SJCRH30 (cell line): ENCODE data around the gene GTF3C6. TPM values are rescaled to one million over a fixed set of nuclear protein-coding genes. Genes with fewer than 3 reads are reported as not detected.
"Not testable (repeated sequence)": the region's sequence is repeated elsewhere in the genome, so short reads cannot be mapped to it uniquely, and the experiment has no call there.

Experiments
- DNase-seq, 2 experiments: peaks; one replicate each; pipeline ENCODE4 v3.0.0-alpha.2; 2015 to 2020
- H3K27ac ChIP-seq: fragments of 250-450 bp; sonication (Bioruptor Pico); 2 replicates; pipeline ENCODE4 v1.5.1; 2020; ENCODE audit warnings: mild to moderate bottlenecking, moderate library complexity
- H3K27me3 ChIP-seq: fragments of 250-450 bp; sonication (Bioruptor Pico); 2 replicates; pipeline ENCODE4 v1.5.1; 2020; ENCODE audit warnings: mild to moderate bottlenecking, moderate library complexity
- H3K36me3 ChIP-seq: fragments of 250-450 bp; sonication (Bioruptor Pico); 2 replicates; pipeline ENCODE4 v1.5.1; 2020; ENCODE audit warnings: mild to moderate bottlenecking, moderate library complexity
- H3K4me1 ChIP-seq: fragments of 250-450 bp; sonication (Bioruptor Pico); 2 replicates; pipeline ENCODE4 v1.5.1; 2020; ENCODE audit warnings: mild to moderate bottlenecking, moderate library complexity
- H3K4me3 ChIP-seq: fragments of 250-450 bp; sonication (Bioruptor Pico); 2 replicates; pipeline ENCODE4 v1.5.1; 2020; ENCODE audit warnings: mild to moderate bottlenecking, moderate library complexity
- H3K9me3 ChIP-seq: fragments of 250-450 bp; sonication (Bioruptor Pico); replicated peaks from 2 replicates; pipeline ENCODE4 v1.5.1; 2020; ENCODE audit warnings: mild to moderate bottlenecking, moderate library complexity
- total RNA-seq: library from RNA; depleted of rRNA; stranded (reverse); fragments of >200 nt; shearing (Covaris generic); gene quantifications from 2 replicates; pipeline ENCODE4 v1.2.3, GENCODE V29; 2014

Gene GTF3C6
- total RNA-seq, 1 experiment from 2014 or later: 119 TPM

DNA sequence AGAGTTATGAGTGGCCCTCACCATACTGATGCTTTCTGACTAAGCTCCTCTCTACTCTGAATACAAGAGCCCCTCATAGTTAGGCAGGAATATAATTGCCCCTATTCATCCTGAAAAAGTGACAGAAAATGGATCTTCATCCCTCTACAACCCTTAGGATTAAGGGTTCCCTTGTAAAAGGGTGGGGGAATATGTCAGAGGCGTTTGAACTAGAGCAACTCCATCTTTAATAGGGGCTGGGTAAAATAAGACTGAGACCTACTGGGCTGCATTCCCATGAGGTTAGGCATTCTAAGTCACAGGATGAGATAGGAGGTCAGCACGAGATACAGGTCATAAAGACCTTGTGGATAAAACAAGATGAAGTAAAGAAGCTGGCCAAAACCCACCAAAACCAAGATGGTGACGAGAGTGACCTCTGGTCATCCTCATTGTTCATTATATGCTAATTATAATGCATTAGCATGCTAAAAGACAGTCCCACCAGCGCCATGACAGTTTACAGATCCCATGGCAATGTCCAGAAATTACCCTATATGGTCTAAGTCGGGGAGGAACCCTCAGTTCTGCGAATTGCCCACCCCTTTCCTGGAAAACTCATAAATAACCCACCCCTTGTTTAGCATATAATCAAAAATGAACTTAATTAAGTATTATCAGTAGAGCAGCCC lies 4.7 kb upstream of the GTF3C6 start:
- Histone ChIP-seq H3K4me1 (0 out of 2 replicates have a peak, but pooled peaks cover 2% of the 10 kb centered on the region), H3K4me3 (no peak overlapping the region), H3K27ac (no peak overlapping the region), H3K9me3 (no peaks in the 10 kb centered on the region), H3K27me3 (no peaks in the 10 kb centered on the region), H3K36me3 (no peaks in the 10 kb centered on the region)
- no peak for DNase-seq

DNA sequence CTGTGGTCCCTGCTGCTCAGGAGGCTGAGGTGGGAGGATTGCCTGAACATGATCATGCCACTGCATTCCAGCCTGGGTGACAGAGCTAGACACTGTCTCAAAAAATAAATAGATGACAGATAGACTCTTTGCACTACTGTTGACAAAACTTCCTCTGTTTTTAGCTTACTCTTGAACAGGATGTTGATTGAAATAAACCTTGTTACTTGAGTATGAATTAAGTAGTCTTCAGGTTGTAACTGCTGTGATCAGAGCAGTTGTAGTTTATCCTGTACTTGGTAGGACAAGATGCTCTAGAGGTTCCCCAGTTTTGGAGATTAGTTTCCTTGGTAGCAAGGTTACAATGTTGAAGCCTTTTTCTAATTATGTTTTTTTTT lies 1.5 kb downstream of the GTF3C6 start:
- Histone ChIP-seq H3K27me3 (no peaks in the 10 kb centered on the region), H3K4me1 (0 out of 2 replicates have a peak, but pooled peaks cover 2% of the 10 kb centered on the region), H3K4me3 (no peak overlapping the region), H3K36me3 (peaks cover 32% of the 10 kb centered on the region), H3K27ac (no peak overlapping the region), H3K9me3 (no peaks in the 10 kb centered on the region)
- no peak for DNase-seq

DNA sequence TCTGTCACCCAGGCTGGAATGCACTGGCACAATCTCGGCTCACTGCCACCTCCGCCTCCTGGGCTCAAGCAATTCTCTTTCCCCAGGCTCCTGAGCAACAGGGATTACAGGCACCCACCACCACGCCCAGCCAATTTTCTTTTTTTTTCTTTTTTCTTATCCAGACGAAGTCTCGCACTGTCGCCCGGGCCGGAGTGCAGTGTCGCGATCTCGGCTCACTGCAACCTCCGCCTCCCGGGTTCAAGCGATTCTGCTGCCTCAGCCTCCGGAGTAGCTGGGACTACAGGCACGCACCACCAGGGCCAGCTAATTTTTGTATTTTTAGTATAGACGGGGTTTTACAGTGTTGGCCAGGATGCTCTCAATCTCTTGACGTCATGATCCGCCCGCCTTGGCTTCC lies 4.1 kb downstream of the GTF3C6 start:
- not testable (repeated sequence) for H3K9me3 ChIP-seq

DNA sequence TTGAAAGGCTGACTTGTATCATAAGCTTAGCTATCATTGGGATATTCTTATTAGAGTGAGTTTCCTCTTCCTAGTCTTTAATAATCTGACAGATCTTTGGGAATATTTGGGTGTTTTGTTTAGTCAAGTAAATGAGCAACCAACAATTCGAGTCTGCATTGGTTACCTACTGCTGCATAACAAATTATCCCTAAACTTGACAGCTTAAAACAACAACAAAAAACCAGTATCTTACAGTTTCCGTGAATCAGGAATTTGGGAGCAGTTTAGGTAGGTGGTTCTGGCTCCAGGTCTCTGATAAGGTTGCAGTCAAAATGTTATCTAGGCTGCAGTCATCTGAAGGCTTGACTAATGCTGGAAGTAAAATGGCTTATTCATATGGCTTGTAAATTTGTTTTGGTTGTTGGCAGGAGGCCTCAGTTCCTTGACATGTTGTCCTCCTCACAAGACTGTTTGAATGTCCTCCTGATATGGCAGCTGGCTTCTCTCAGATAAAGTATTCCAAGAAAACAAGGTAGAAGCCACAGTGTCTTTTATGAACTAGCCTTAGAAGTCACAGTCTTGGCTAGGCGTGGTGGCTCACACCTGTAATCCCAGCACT lies 7.2 kb downstream of the GTF3C6 start:
- Histone ChIP-seq H3K4me3 (no peak overlapping the region), H3K27ac (no peak overlapping the region), H3K4me1 (no peaks in the 10 kb centered on the region), H3K9me3 (no peaks in the 10 kb centered on the region), H3K36me3 (peaks cover 50% of the 10 kb centered on the region), H3K27me3 (no peaks in the 10 kb centered on the region)
- no peak for DNase-seq

More for the DNA sequence above, 4.1 kb downstream of the GTF3C6 start:
- not testable (repeated sequence) for H3K27me3 ChIP-seq, H3K27ac ChIP-seq, DNase-seq, H3K4me1 ChIP-seq, H3K4me3 ChIP-seq
- peaks cover 52% of the 10 kb centered on the region for H3K36me3 ChIP-seq

DNA sequence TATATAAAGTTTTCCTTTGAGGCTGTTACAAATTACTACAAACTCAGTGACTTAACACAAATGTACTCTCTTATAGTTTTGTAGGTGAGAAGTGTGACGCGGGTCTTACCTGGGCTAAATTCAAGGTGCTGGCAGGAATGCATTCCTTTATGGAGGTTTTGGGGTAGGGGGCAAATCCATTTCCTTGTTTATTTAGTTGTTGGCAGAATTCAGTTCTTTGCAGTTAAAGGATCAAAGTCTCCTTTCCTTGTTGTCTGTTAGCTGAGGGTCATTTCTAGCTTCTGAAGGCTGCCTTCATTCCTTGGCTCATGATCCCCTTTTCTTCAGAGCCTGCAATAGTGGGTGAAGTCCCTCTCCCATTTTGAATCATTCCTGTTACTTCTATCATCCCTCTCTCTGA lies 10.2 kb downstream of the GTF3C6 start:
- peaks cover 30% of the 10 kb centered on the region for H3K36me3 ChIP-seq
- DNase-seq, H3K27ac ChIP-seq, H3K4me3 ChIP-seq, H3K4me1 ChIP-seq, H3K27me3 ChIP-seq, H3K9me3 ChIP-seq: not testable (repeated sequence)

GRCh38 chr6:110971468-110971867 lies 13.0 kb downstream of the GTF3C6 start:
- H3K27ac ChIP-seq: no peak overlapping the region
- H3K27me3 ChIP-seq: no peaks in the 10 kb centered on the region
- H3K9me3 ChIP-seq: no peaks in the 10 kb centered on the region
- no peak overlapping the region for H3K4me3 ChIP-seq
- no peak for DNase-seq
- H3K36me3 ChIP-seq: peaks cover 13% of the 10 kb centered on the region
- no peaks in the 10 kb centered on the region for H3K4me1 ChIP-seq

DNA sequence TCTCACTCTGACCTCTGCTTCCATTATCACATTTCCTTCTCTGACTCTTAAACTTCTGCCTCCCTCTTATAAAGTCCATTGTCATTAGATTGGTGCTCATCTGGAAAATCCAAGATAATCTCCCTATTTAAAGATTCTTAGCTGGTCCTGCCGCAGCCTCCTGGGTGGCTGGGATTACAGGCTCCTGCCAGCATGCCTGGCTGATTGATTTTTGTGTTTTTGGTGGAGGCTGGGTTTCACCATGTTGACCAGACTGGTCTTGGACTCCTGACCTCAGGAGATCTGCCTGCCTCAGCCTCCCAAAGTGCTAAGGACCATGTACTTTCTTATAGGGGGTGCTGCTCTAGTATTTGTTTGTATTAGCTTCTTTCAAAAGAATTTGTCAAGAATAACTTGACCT lies 18.1 kb downstream of the GTF3C6 start:
- Histone ChIP-seq H3K4me3 (no peak overlapping the region), H3K4me1 (no peaks in the 10 kb centered on the region), H3K36me3 (peaks cover 3% of the 10 kb centered on the region; the same call in 1 of the 2 replicates), H3K27me3 (no peaks in the 10 kb centered on the region), H3K27ac (no peak overlapping the region), H3K9me3 (no peaks in the 10 kb centered on the region)
- no peak for DNase-seq

GRCh38 chr6:110979565-110980101 lies 21.1 kb downstream of the GTF3C6 start:
- Histone ChIP-seq H3K27ac (no peak overlapping the region), H3K27me3 (no peaks in the 10 kb centered on the region), H3K4me3 (no peak overlapping the region), H3K4me1 (no peaks in the 10 kb centered on the region), H3K36me3 (peaks cover 3% of the 10 kb centered on the region; the same call in 1 of the 2 replicates), H3K9me3 (no peaks in the 10 kb centered on the region)
- DNase-seq: no peak

GRCh38 chr6:110980227-110980626 lies 21.7 kb downstream of the GTF3C6 start:
- H3K4me3 ChIP-seq: no peak overlapping the region
- H3K27me3 ChIP-seq: no peaks in the 10 kb centered on the region
- DNase-seq: no peak
- H3K9me3 ChIP-seq: no peaks in the 10 kb centered on the region
- H3K36me3 ChIP-seq: peaks cover 8% of the 10 kb centered on the region
- H3K4me1 ChIP-seq: no peaks in the 10 kb centered on the region
- no peak overlapping the region for H3K27ac ChIP-seq

GRCh38 chr6:110980648-110981047 lies 22.1 kb downstream of the GTF3C6 start:
- Histone ChIP-seq H3K4me3 (no peak overlapping the region), H3K27me3 (no peaks in the 10 kb centered on the region), H3K36me3 (peaks cover 10% of the 10 kb centered on the region), H3K4me1 (no peaks in the 10 kb centered on the region), H3K9me3 (no peaks in the 10 kb centered on the region), H3K27ac (no peak overlapping the region)
- DNase-seq: no peak

DNA sequence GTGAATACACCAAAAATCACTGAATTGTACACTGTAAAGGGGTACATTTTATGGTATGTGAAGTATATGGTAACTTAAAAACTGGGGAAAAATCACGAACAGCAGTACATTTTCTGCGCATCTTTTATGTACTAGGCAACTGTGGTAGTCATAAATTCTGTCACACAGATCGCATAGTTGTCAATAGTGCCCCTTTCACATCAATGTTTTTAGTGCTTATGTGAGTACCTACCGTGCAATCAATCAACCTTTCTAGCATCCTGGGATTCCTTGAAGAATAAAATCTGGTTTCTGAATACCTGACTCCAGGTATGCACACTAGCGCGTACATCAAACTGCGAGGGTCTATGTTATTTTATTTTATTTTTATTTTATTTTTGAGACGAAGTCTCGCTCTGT lies 22.7 kb downstream of the GTF3C6 start:
- Histone ChIP-seq H3K27me3 (no peaks in the 10 kb centered on the region), H3K4me3 (peak overlapping the region; percentile 89), H3K4me1 (no peaks in the 10 kb centered on the region), H3K9me3 (no peaks in the 10 kb centered on the region), H3K36me3 (peaks cover 15% of the 10 kb centered on the region), H3K27ac (peak overlapping the region; percentile 64)
- no peak for DNase-seq

DNA sequence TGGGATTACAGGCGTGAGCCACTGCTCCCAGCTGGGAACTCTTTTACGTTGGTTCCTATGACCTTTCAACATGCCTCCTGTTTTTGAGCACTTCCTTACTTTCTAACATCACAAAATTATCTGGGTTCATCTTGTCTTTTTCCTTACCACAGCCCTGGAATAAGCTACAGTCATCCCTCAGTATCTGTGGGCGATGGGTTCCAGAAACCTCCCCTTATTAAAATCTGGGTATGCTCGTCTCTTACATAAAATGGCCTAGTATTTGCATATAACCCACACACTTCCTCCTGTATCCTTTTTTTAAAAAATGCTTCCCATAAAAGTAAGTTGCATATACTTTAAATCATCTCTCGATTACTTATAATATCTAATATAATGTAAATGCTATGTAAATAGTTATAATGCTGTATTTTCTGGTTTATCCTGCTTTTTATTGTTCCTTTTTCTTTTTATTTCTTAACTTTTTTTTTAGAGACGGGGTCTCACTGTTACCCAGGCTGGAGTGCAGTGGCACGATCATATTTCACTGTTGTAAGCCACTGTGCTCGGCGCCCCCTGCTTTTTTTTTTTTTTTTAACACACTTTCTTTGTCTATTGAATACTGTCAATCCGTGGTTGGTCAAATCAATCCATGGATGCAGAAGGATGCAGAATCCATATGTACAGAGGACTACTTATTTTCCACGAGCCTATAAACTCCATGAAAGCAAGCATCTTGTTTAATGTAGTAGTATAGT lies 32.5 kb downstream of the GTF3C6 start:
- Histone ChIP-seq H3K4me1 (no peaks in the 10 kb centered on the region), H3K4me3 (no peak overlapping the region), H3K27me3 (no peaks in the 10 kb centered on the region), H3K36me3 (peaks cover 65% of the 10 kb centered on the region), H3K27ac (no peak overlapping the region), H3K9me3 (no peaks in the 10 kb centered on the region)
- DNase-seq: no peak

DNA sequence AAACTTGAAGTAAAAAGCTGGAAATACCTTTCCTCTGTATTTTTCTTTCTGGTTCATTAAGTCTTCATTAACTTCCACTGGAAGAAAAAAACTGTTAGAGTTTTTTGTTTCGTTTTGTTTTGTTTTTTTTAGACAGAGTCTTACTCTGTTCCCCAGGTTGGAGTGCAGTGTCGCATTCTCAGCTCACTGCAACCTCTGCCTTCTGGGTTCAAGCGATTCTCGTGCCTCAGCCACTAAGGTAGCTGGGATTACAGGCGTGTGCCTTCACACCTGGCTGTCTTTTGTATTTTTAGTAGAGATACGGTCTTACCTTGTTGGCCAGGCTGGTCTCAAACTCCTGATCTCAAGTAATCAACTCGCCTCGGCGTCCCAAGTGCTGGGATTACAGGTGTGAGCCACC lies 38.2 kb downstream of the GTF3C6 start:
- no peaks in the 10 kb centered on the region for H3K27me3 ChIP-seq
- H3K27ac ChIP-seq: no peak overlapping the region
- no peak overlapping the region for H3K4me3 ChIP-seq
- H3K36me3 ChIP-seq: peaks cover 72% of the 10 kb centered on the region
- no peaks in the 10 kb centered on the region for H3K9me3 ChIP-seq
- no peaks in the 10 kb centered on the region for H3K4me1 ChIP-seq
- DNase-seq: no peak

GRCh38 chr6:110999634-111000270 lies 41.2 kb downstream of the GTF3C6 start:
- peaks cover 59% of the 10 kb centered on the region for H3K36me3 ChIP-seq
- H3K27ac ChIP-seq: no peak overlapping the region
- DNase-seq: peak in 1 of 2 experiments; percentile 38
- H3K27me3 ChIP-seq: no peaks in the 10 kb centered on the region
- no peaks in the 10 kb centered on the region for H3K9me3 ChIP-seq
- H3K4me1 ChIP-seq: no peaks in the 10 kb centered on the region
- H3K4me3 ChIP-seq: no peak overlapping the region

DNA sequence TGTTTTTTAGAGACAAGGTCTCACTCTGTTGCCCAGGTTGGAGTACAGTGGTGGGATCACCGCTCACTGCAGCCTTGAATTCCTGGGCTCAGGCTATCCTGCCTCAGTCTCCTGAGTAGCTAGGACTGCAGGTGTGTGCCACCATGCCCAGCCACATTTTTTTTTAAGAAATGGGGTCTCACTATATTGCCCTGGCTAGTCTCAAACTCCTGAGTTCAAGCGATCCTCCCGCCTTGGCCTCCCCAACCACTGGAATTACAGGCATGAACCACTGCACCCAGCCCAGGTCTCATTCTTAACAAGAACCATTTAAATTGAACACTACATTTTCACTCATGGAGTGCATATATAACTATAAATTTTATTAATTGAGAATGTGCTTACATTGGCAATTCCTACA lies 43.8 kb downstream of the GTF3C6 start:
- Histone ChIP-seq H3K9me3 (no peaks in the 10 kb centered on the region), H3K27ac (no peak overlapping the region), H3K36me3 (peaks cover 58% of the 10 kb centered on the region), H3K27me3 (no peaks in the 10 kb centered on the region), H3K4me1 (no peaks in the 10 kb centered on the region), H3K4me3 (no peak overlapping the region)
- no peak for DNase-seq
